RWPE2 (cell line): ENCODE data around the gene EML2.
"Not testable (repeated sequence)": the region's sequence is repeated elsewhere in the genome, so short reads cannot be mapped to it uniquely, and the experiment has no call there.

ENCODE experiments used
- ATAC-seq: fragments of 200-7000 bp; cut with Tn5 transposase; 3 replicates; pipeline ENCODE4 v1.9.1; 2021; ENCODE audit warnings: low read depth
- DNase-seq: peaks from one replicate; pipeline ENCODE4 v3.0.0-alpha.2; 2020; ENCODE audit warnings: low spot score
- H3K27ac ChIP-seq: fragments of 450-650 bp; 2 replicates; pipeline ENCODE4 v1.5.1; 2017; ENCODE audit warnings: mild to moderate bottlenecking; ENCODE audit not compliant: poor library complexity, severe bottlenecking
- H3K27me3 ChIP-seq: fragments of 250-450 bp; sonication (Bioruptor Pico); 2 replicates; pipeline ENCODE4 v1.5.1; 2021; ENCODE audit warnings: mild to moderate bottlenecking, moderate library complexity; ENCODE audit not compliant: insufficient read depth, poor library complexity, severe bottlenecking
- H3K36me3 ChIP-seq: fragments of 250-450 bp; sonication (Bioruptor Pico); 2 replicates; pipeline ENCODE4 v1.5.1; 2020; ENCODE audit warnings: low read depth, mild to moderate bottlenecking, moderate library complexity
- H3K4me1 ChIP-seq: fragments of 250-450 bp; sonication (Bioruptor Pico); 2 replicates; pipeline ENCODE4 v1.5.1; 2021; ENCODE audit warnings: mild to moderate bottlenecking, moderate library complexity; ENCODE audit not compliant: insufficient read depth, poor library complexity, severe bottlenecking
- H3K4me3 ChIP-seq: fragments of 250-450 bp; sonication (Bioruptor Pico); 2 replicates; pipeline ENCODE4 v1.5.1; 2021; ENCODE audit warnings: mild to moderate bottlenecking, moderate library complexity; ENCODE audit not compliant: severe bottlenecking
- H3K9me3 ChIP-seq: fragments of 250-450 bp; sonication (Bioruptor Pico); 2 replicates; pipeline ENCODE4 v1.5.1; 2021; ENCODE audit warnings: mild to moderate bottlenecking, moderate library complexity; ENCODE audit not compliant: severe bottlenecking
- CTCF ChIP-seq: fragments of 450-650 bp; IDR thresholded peaks from one replicate; pipeline ENCODE4 v1.5.1; 2017; ENCODE audit warnings: mild to moderate bottlenecking, moderate library complexity; ENCODE audit not compliant: poor library complexity, severe bottlenecking

Gene EML2

GRCh38 chr19:45630463-45630862 is 8.7 kb downstream of the EML2 start:
- DNase-seq (no peak), ATAC-seq (peak; percentile 84)
- Histone ChIP-seq H3K4me3 (no peak overlapping the region), H3K4me1 (peaks cover 25% of the 10 kb centered on the region), H3K9me3 (no peaks in the 10 kb centered on the region), H3K36me3 (peaks cover 44% of the 10 kb centered on the region), H3K27ac (peak overlapping the region; percentile 96), H3K27me3 (no peaks in the 10 kb centered on the region)
- no peak for TF ChIP-seq CTCF

DNA sequence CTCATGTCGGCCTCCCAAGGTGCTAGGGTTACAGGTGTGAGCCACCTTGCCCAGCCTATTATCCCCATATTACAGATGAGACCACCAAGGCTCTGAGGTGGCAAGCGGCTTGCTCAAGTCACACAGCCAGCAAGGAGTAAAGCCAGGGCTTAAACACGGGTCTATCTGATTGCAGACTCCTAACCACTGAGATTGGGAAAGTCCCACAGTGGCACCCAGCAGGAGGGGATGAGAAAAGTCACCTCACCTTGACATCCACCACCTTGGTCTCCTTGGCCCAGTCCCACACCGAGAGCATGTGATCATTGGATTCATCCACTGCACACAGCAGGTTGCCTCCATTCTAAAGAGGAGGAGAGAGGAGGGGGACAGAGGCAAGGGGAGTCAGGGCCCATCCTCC is 9.5 kb downstream of the EML2 start:
- TF ChIP-seq CTCF: no peak
- Histone ChIP-seq H3K27me3 (no peaks in the 10 kb centered on the region), H3K4me3 (no peak overlapping the region), H3K36me3 (peaks cover 52% of the 10 kb centered on the region), H3K27ac (peak overlapping the region; percentile 96), H3K9me3 (no peaks in the 10 kb centered on the region), H3K4me1 (peaks cover 25% of the 10 kb centered on the region)
- ATAC-seq (no peak), DNase-seq (no peak)

- H3K27ac ChIP-seq, H3K9me3 ChIP-seq, H3K27me3 ChIP-seq, ATAC-seq, DNase-seq, H3K4me3 ChIP-seq: not testable (repeated sequence)
- Histone ChIP-seq H3K36me3 (peaks cover 66% of the 10 kb centered on the region), H3K4me1 (peaks cover 25% of the 10 kb centered on the region)
Measured at GRCh38 chr19:45628219-45628618, 11.0 kb downstream of the EML2 start.

- Histone ChIP-seq H3K9me3 (no peaks in the 10 kb centered on the region), H3K27ac (no peak overlapping the region), H3K4me1 (no peaks in the 10 kb centered on the region), H3K27me3 (no peaks in the 10 kb centered on the region), H3K4me3 (no peak overlapping the region), H3K36me3 (peaks cover 84% of the 10 kb centered on the region)
- ATAC-seq: no peak
- DNase-seq: no peak
- no peak for TF ChIP-seq CTCF
Measured at GRCh38 chr19:45623984-45624383, 15.2 kb downstream of the EML2 start.

DNA sequence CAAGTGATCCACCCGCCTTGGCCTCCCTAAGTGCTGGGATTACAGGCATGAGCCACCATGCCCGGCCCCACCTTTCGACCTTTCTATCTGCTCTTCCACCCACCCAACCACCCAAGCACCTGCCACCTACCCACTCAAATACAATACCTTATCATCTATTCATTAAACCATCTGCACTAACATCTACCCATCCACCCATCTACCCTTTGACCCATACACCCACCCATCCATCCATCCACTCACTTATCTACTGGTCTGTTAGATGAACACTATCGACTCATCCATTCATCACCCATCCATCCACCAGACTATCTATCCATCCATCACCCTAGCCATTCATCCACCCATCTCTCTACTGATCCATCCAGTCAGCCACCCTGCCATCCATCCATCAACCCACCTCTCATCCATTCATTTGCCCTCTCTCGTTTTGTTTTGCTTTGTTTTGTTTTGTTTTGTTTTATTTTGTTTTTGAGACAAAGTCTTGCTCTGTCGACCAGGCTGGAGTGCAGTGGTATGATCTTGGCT is 17.2 kb downstream of the EML2 start:
- DNase-seq (no peak), ATAC-seq (no peak)
- Histone ChIP-seq H3K27ac (no peak overlapping the region), H3K4me1 (no peaks in the 10 kb centered on the region), H3K9me3 (no peaks in the 10 kb centered on the region), H3K4me3 (no peak overlapping the region), H3K27me3 (no peaks in the 10 kb centered on the region), H3K36me3 (peaks cover 77% of the 10 kb centered on the region)
- TF ChIP-seq CTCF: no peak
